Esophagus (tissue), 2 donors: Measurements from ENCODE around the gene PLEKHH1. TPM values are rescaled to one million over a fixed set of nuclear protein-coding genes. Genes with fewer than 3 reads are reported as not detected.

Source experiments
- H3K27ac ChIP-seq, 2 donors: one replicate each; pipeline ENCODE4 v1.5.1; 2013; ENCODE audit warnings: low read depth in 2 of 2, mild to moderate bottlenecking in 2 of 2, inconsistent platforms in 1 of 2, low read length in 1 of 2, moderate library complexity in 1 of 2
- H3K27me3 ChIP-seq, 2 donors: one replicate each; pipeline ENCODE4 v1.6.1; 2013; ENCODE audit warnings: low read length in 2 of 2, control low read depth in 1 of 2, mild to moderate bottlenecking in 1 of 2; ENCODE audit not compliant: insufficient read depth in 2 of 2, control insufficient read depth in 1 of 2
- H3K36me3 ChIP-seq, 2 donors: one replicate each; pipeline ENCODE4 v1.6.1; 2013; ENCODE audit warnings: low read length in 1 of 2; ENCODE audit not compliant: control insufficient read depth in 2 of 2, insufficient read depth in 2 of 2
- H3K4me1 ChIP-seq, 2 donors: one replicate each; pipeline ENCODE4 v1.6.1; 2013; ENCODE audit warnings: low read length in 1 of 2; ENCODE audit not compliant: control insufficient read depth in 2 of 2, insufficient read depth in 2 of 2
- H3K4me3 ChIP-seq, 2 donors: one replicate each; pipeline ENCODE4 v1.5.1; 2013; ENCODE audit warnings: low read length in 2 of 2, mild to moderate bottlenecking in 2 of 2, low read depth in 1 of 2, moderate library complexity in 1 of 2
- H3K9me3 ChIP-seq, 2 donors: one replicate each; pipeline ENCODE4 v1.6.1; 2013; ENCODE audit warnings: mild to moderate bottlenecking in 2 of 2, low read depth in 1 of 2, low read length in 1 of 2, moderate library complexity in 1 of 2; ENCODE audit not compliant: control insufficient read depth in 2 of 2, insufficient read depth in 1 of 2
- WGBS, 2 donors: extraction: QIAGEN DNeasy Blood & Tissue Kit; methylation state at CpG; one replicate each; pipeline ENCODE4 v1.1.7; 2013; 5-methylcytosine and 5-hydroxymethylcytosine counted together
- polyA plus RNA-seq, 2 donors: library from polyadenylated mRNA; stranded (reverse); fragments of 200-250 nt; gene quantifications; one replicate each; pipeline ENCODE4 v1.2.3, GENCODE V29; 2013
- donor health status: healthy with polysubstance abuse.
- donor health status: Bipolar disorder and iron deficiency.

PLEKHH1 gene
- polyA plus RNA-seq, 2 donors, result 2.4 to 10.3 TPM

- Histone ChIP-seq H3K9me3 (peaks cover 2 to 13% of the 10 kb centered on the region in 2 donors), H3K4me3 (no peak overlapping the region), H3K27ac (no peak overlapping the region), H3K4me1 (no peaks in the 10 kb centered on the region), H3K36me3 (no peaks in the 10 kb centered on the region), H3K27me3 (no peaks in the 10 kb centered on the region)
- 43 to 63% methylated on average over 8 to 9 of the region's 9 CpGs for WGBS, 2 donors
Observed at GRCh38 chr14:67491741-67492507, 41.2 kb upstream of the PLEKHH1 start.

GRCh38 chr14:67492538-67492937, 40.6 kb upstream of the PLEKHH1 start:
- Histone ChIP-seq H3K27me3 (no peaks in the 10 kb centered on the region), H3K36me3 (no peaks in the 10 kb centered on the region), H3K4me1 (no peaks in the 10 kb centered on the region), H3K27ac (no peak overlapping the region), H3K4me3 (no peak overlapping the region), H3K9me3 (peaks cover 2 to 14% of the 10 kb centered on the region in 2 donors)
- WGBS, 2 donors, result 82 to 90% methylated on average over 3 of the region's 3 CpGs

- H3K9me3 ChIP-seq, result peaks cover 2 to 14% of the 10 kb centered on the region in 2 donors
- 94 to 96% methylated on average over 8 of the region's 8 CpGs for WGBS, 2 donors
- no peak overlapping the region for H3K4me3 ChIP-seq
- no peaks in the 10 kb centered on the region for H3K27me3 ChIP-seq
- no peaks in the 10 kb centered on the region for H3K36me3 ChIP-seq
- H3K4me1 ChIP-seq, result no peaks in the 10 kb centered on the region
- no peak overlapping the region for H3K27ac ChIP-seq
Observed at GRCh38 chr14:67493092-67493717, 39.9 kb upstream of the PLEKHH1 start.

- H3K36me3 ChIP-seq, result no peaks in the 10 kb centered on the region
- H3K27me3 ChIP-seq, result no peaks in the 10 kb centered on the region
- 86 to 96% methylated on average over 1 of the region's 1 CpG for WGBS, 2 donors
- no peak overlapping the region for H3K27ac ChIP-seq
- no peaks in the 10 kb centered on the region for H3K4me1 ChIP-seq
- no peak overlapping the region for H3K4me3 ChIP-seq
- H3K9me3 ChIP-seq, result peaks cover 2 to 14% of the 10 kb centered on the region in 2 donors
Observed at GRCh38 chr14:67495827-67496226, 37.3 kb upstream of the PLEKHH1 start.

- no peaks in the 10 kb centered on the region for H3K4me1 ChIP-seq
- no peaks in the 10 kb centered on the region for H3K36me3 ChIP-seq
- no peak overlapping the region for H3K4me3 ChIP-seq
- WGBS, 2 donors, result 90 to 91% methylated on average over 13 of the region's 13 CpGs
- no peak overlapping the region for H3K27ac ChIP-seq
- peaks cover 2 to 14% of the 10 kb centered on the region in 2 donors for H3K9me3 ChIP-seq
- no peaks in the 10 kb centered on the region for H3K27me3 ChIP-seq
Observed at GRCh38 chr14:67497216-67497615, 35.9 kb upstream of the PLEKHH1 start.

- Histone ChIP-seq H3K36me3 (no peaks in the 10 kb centered on the region), H3K4me3 (no peak overlapping the region), H3K27me3 (no peaks in the 10 kb centered on the region), H3K27ac (no peak overlapping the region), H3K9me3 (peaks cover 2 to 14% of the 10 kb centered on the region in 2 donors), H3K4me1 (no peaks in the 10 kb centered on the region)
- 77 to 78% methylated on average over 4 of the region's 4 CpGs for WGBS, 2 donors
Observed at GRCh38 chr14:67497716-67498115, 35.4 kb upstream of the PLEKHH1 start.

- H3K27me3 ChIP-seq, result no peaks in the 10 kb centered on the region
- H3K36me3 ChIP-seq, result no peaks in the 10 kb centered on the region
- 50 to 63% methylated on average over 3 of the region's 3 CpGs for WGBS, 2 donors
- H3K4me1 ChIP-seq, result no peaks in the 10 kb centered on the region
- H3K9me3 ChIP-seq, result peaks cover 0 to 2% of the 10 kb centered on the region in 2 donors
- H3K27ac ChIP-seq, result no peak overlapping the region
- no peak overlapping the region for H3K4me3 ChIP-seq
Observed at GRCh38 chr14:67500981-67501380, 32.1 kb upstream of the PLEKHH1 start.

- Histone ChIP-seq H3K27ac (no peak overlapping the region), H3K27me3 (no peaks in the 10 kb centered on the region), H3K4me1 (no peaks in the 10 kb centered on the region), H3K36me3 (no peaks in the 10 kb centered on the region), H3K9me3 (peaks cover 0 to 2% of the 10 kb centered on the region in 2 donors), H3K4me3 (no peak overlapping the region)
- 76 to 77% methylated on average over 4 of the region's 4 CpGs for WGBS, 2 donors
Observed at GRCh38 chr14:67501670-67502069, 31.4 kb upstream of the PLEKHH1 start.

- H3K27me3 ChIP-seq, result no peaks in the 10 kb centered on the region
- H3K9me3 ChIP-seq, result no peaks in the 10 kb centered on the region
- no peak overlapping the region for H3K27ac ChIP-seq
- H3K4me3 ChIP-seq, result no peak overlapping the region
- H3K4me1 ChIP-seq, result no peaks in the 10 kb centered on the region
- WGBS, 2 donors, result 68 to 71% methylated on average over 6 of the region's 6 CpGs
- no peaks in the 10 kb centered on the region for H3K36me3 ChIP-seq
Observed at GRCh38 chr14:67502867-67503266, 30.2 kb upstream of the PLEKHH1 start.

GRCh38 chr14:67503331-67503730, 29.8 kb upstream of the PLEKHH1 start:
- Histone ChIP-seq H3K4me1 (no peaks in the 10 kb centered on the region), H3K4me3 (no peak overlapping the region), H3K36me3 (no peaks in the 10 kb centered on the region), H3K27me3 (no peaks in the 10 kb centered on the region), H3K9me3 (no peaks in the 10 kb centered on the region), H3K27ac (no peak overlapping the region)
- WGBS, 2 donors, result 66 to 75% methylated on average over 7 of the region's 7 CpGs
